ENCODE data around the gene GTF3C4.

DNA sequence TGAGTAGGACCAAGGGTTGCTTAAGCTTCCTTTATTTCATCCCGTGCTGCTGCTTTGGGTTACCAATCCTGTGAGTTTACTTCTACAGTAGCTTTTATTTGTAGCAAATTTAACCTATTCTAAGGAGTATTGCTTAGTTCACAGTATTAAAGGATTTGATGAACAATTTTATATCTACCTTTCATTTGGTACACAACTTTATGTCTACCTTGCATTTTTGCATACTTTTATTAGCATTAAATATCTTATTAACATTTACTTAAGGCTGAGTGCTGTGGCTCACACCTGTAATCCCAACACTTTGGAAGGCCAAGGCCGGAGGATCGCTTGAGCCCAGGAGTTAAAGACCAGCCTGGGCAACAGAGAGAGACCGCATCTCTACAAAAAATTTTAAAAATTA, 4.2 kb downstream of the GTF3C4 start:
- TF ChIP-seq CTCF (IDR thresholded peaks at IDR 0.05) (no peak), POLR2A (IDR thresholded peaks at IDR 0.05) (no peak)

Data from right lobe of liver (tissue), 4 donors.